ENCODE results near the gene NINL.
"Not testable (repeated sequence)": the region's sequence is repeated elsewhere in the genome, so short reads cannot be mapped to it uniquely, and the experiment has no call there.

NINL gene

GRCh38 chr20:25484224-25484846 lies 101.0 kb downstream of the NINL start:
- DNase-seq (ENCODE audit: low read depth) = no peak

- no peak for DNase-seq (ENCODE audit: low read depth)
Observed at GRCh38 chr20:25483431-25484132, 101.7 kb downstream of the NINL start.

- no peak for DNase-seq (ENCODE audit: low read depth)
Observed at GRCh38 chr20:25481918-25482253, 103.4 kb downstream of the NINL start.

- DNase-seq (ENCODE audit: low read depth) = no peak
Observed at GRCh38 chr20:25481235-25481917, 104.0 kb downstream of the NINL start.

- DNase-seq (ENCODE audit: low read depth) = no peak
Observed at GRCh38 chr20:25480797-25481196, 104.5 kb downstream of the NINL start.

GRCh38 chr20:25480156-25480555 lies 105.2 kb downstream of the NINL start:
- DNase-seq (ENCODE audit: low read depth) = no peak

- no peak for DNase-seq (ENCODE audit: low read depth)
Observed at GRCh38 chr20:25479638-25480037, 105.7 kb downstream of the NINL start.

- no peak for DNase-seq (ENCODE audit: low read depth)
Observed at GRCh38 chr20:25478889-25479568, 106.3 kb downstream of the NINL start.

GRCh38 chr20:25477014-25477882 lies 108.1 kb downstream of the NINL start:
- no peak for DNase-seq (ENCODE audit: low read depth)

- no peak for DNase-seq (ENCODE audit: low read depth)
Observed at GRCh38 chr20:25476106-25477013, 109.0 kb downstream of the NINL start.

- DNase-seq (ENCODE audit: low read depth) = not testable (repeated sequence)
Observed at GRCh38 chr20:25473297-25473696, 112.0 kb downstream of the NINL start.

- no peak for DNase-seq (ENCODE audit: low read depth)
Observed at GRCh38 chr20:25471020-25471419, 114.3 kb downstream of the NINL start.

- no peak for DNase-seq (ENCODE audit: low read depth)
Observed at GRCh38 chr20:25470045-25470444, 115.3 kb downstream of the NINL start.

- no peak for DNase-seq (ENCODE audit: low read depth)
Observed at GRCh38 chr20:25469558-25469957, 115.8 kb downstream of the NINL start.

- DNase-seq (ENCODE audit: low read depth) = no peak
Observed at GRCh38 chr20:25468126-25469075, 116.9 kb downstream of the NINL start.

GRCh38 chr20:25467441-25467840 lies 117.9 kb downstream of the NINL start:
- no peak for DNase-seq (ENCODE audit: low read depth)

- DNase-seq (ENCODE audit: low read depth) = no peak
Observed at GRCh38 chr20:25466846-25467245, 118.5 kb downstream of the NINL start.

GRCh38 chr20:25465243-25466135 lies 119.8 kb downstream of the NINL start:
- no peak for DNase-seq (ENCODE audit: low read depth)

All from GM04504 (cell line).